DND-41 (cell line): ENCODE results near the gene PGAP3.

Experiments used
- ATAC-seq: fragments of 200-7000 bp; cut with Tn5 transposase; 3 replicates; pipeline ENCODE4 v1.9.1; 2021; ENCODE audit warnings: low read depth; ENCODE audit not compliant: insufficient read depth
- DNase-seq: peaks from one replicate; pipeline ENCODE4 v3.0.0-alpha.2; 2020
- H2AFZ ChIP-seq: 2 replicates; pipeline ENCODE4 v1.6.0; 2012; ENCODE audit warnings: low read depth, low read length
- H3K27ac ChIP-seq: 2 replicates; pipeline ENCODE4 v1.5.1; 2012; ENCODE audit warnings: low read length, inconsistent platforms
- H3K27me3 ChIP-seq: fragments of 200-600 bp; sonication (generic); 2 replicates; pipeline ENCODE4 v1.6.0; 2012; ENCODE audit warnings: low read length, mild to moderate bottlenecking, inconsistent platforms; ENCODE audit not compliant: insufficient read depth, poor library complexity
- H3K36me3 ChIP-seq: 2 replicates; pipeline ENCODE4 v1.5.1; 2012; ENCODE audit warnings: low read length, inconsistent platforms; ENCODE audit not compliant: insufficient read depth
- H3K4me1 ChIP-seq: 2 replicates; pipeline ENCODE4 v1.5.1; 2012; ENCODE audit warnings: mild to moderate bottlenecking, low read length; ENCODE audit not compliant: insufficient read depth
- H3K4me2 ChIP-seq: 2 replicates; pipeline ENCODE4 v1.6.0; 2012; ENCODE audit warnings: mild to moderate bottlenecking, moderate library complexity, low read length, inconsistent platforms; ENCODE audit not compliant: insufficient read depth
- H3K4me3 ChIP-seq, 2 experiments: fragments of 200-600 bp in 1 of 2; shearing (Covaris generic) in 1 of 2; 2 replicates each; pipeline ENCODE4 v1.5.1; 2012 to 2016; ENCODE audit warnings: inconsistent platforms in 2 of 2, low read length in 2 of 2, mild to moderate bottlenecking in 2 of 2, low read depth in 1 of 2, moderate library complexity in 1 of 2
- H3K79me2 ChIP-seq: 2 replicates; pipeline ENCODE4 v1.6.0; 2012; ENCODE audit warnings: low read length, inconsistent platforms; ENCODE audit not compliant: insufficient read depth
- H3K9ac ChIP-seq: 2 replicates; pipeline ENCODE4 v1.6.0; 2012; ENCODE audit warnings: low read depth, mild to moderate bottlenecking, inconsistent platforms, low read length, moderate library complexity
- H3K9me3 ChIP-seq: 2 replicates; pipeline ENCODE4 v1.5.1; 2012; ENCODE audit warnings: low read length, moderate library complexity, mild to moderate bottlenecking, inconsistent platforms; ENCODE audit not compliant: insufficient read depth, severe bottlenecking
- H4K20me1 ChIP-seq: 2 replicates; pipeline ENCODE4 v1.6.0; 2012; ENCODE audit warnings: low read length; ENCODE audit not compliant: insufficient read depth
- CTCF ChIP-seq: IDR thresholded peaks from 2 replicates; pipeline ENCODE4 v1.5.1; 2012; ENCODE audit warnings: borderline replicate concordance, low read length, moderate library complexity, mild to moderate bottlenecking; ENCODE audit not compliant: poor library complexity, severe bottlenecking; ENCODE audit errors: extremely low read depth
- EZH2 ChIP-seq: IDR thresholded peaks from 3 replicates; pipeline ENCODE4 v1.6.1; 2012; ENCODE audit warnings: borderline replicate concordance, low read depth, mild to moderate bottlenecking, moderate library complexity, low read length, inconsistent platforms; ENCODE audit not compliant: severe bottlenecking

The PGAP3 gene

GRCh38 chr17:39626171-39627046 lies 61.4 kb downstream of the PGAP3 start, which contains the start of gene PPP1R1B:
TSS of gene PPP1R1B (plus strand) at chr17:39626952. CDS start at chr17:39627393, 441 bp downstream.
- Histone ChIP-seq H3K9ac (no peak within 1 kb of the TSS), H3K4me3 (no peak within 1 kb of the TSS), H3K9me3 (no peaks in the 10 kb centered on the region), H3K4me1 (peaks cover 15% of the 10 kb centered on the region), H3K79me2 (no peaks in the 10 kb centered on the region), H2AFZ (no peak within 1 kb of the TSS), H3K27me3 (peaks cover 9% of the 10 kb centered on the region), H3K27ac (no peak within 1 kb of the TSS), H3K36me3 (no peaks in the 10 kb centered on the region), H3K4me2 (no peak within 1 kb of the TSS), H4K20me1 (peaks cover 2% of the 10 kb centered on the region)
- DNase-seq = no peak
- ATAC-seq = no peak
- TF ChIP-seq EZH2 (no peak), CTCF (no peak)

GRCh38 chr17:39625198-39625785 lies 62.6 kb downstream of the PGAP3 start:
- H3K4me2 ChIP-seq = no peak overlapping the region
- DNase-seq (no peak), ATAC-seq (no peak)
- no peaks in the 10 kb centered on the region for H3K9me3 ChIP-seq
- peaks cover 15% of the 10 kb centered on the region for H3K4me1 ChIP-seq
- H2AFZ ChIP-seq = no peak overlapping the region
- no peaks in the 10 kb centered on the region for H3K79me2 ChIP-seq
- no peak for TF ChIP-seq CTCF
- H4K20me1 ChIP-seq = peaks cover 9% of the 10 kb centered on the region
- H3K27me3 ChIP-seq = peaks cover 17% of the 10 kb centered on the region
- no peak overlapping the region for H3K9ac ChIP-seq
- no peak overlapping the region for H3K4me3 ChIP-seq
- no peak overlapping the region for H3K27ac ChIP-seq
- H3K36me3 ChIP-seq = no peaks in the 10 kb centered on the region

GRCh38 chr17:39624313-39624712 lies 63.5 kb downstream of the PGAP3 start:
- no peak overlapping the region for H3K9ac ChIP-seq
- H4K20me1 ChIP-seq = peaks cover 9% of the 10 kb centered on the region
- no peak overlapping the region for H2AFZ ChIP-seq
- H3K4me2 ChIP-seq = no peak overlapping the region
- H3K4me1 ChIP-seq = peaks cover 15% of the 10 kb centered on the region
- H3K79me2 ChIP-seq = no peaks in the 10 kb centered on the region
- H3K27ac ChIP-seq = no peak overlapping the region
- no peak for ATAC-seq
- H3K36me3 ChIP-seq = no peaks in the 10 kb centered on the region
- peaks cover 19% of the 10 kb centered on the region for H3K27me3 ChIP-seq
- no peak for TF ChIP-seq CTCF
- no peak for TF ChIP-seq EZH2
- DNase-seq = no peak
- H3K9me3 ChIP-seq = no peaks in the 10 kb centered on the region
- no peak overlapping the region for H3K4me3 ChIP-seq
